GM19099 (cell line): ENCODE data around the gene JMJD4.

ENCODE experiments used
- POLR2A ChIP-seq: IDR thresholded peaks from 3 replicates; pipeline ENCODE4 v1.6.1; 2011; ENCODE audit warnings: low read depth; ENCODE audit not compliant: insufficient read length; ENCODE audit errors: extremely low read depth

JMJD4 gene

GRCh38 chr1:227734856-227735538 is at the start of gene JMJD4, which contains the start of gene SNAP47:
Gene JMJD4 (minus strand): TSS chr1:227735302. CDS start chr1:227735273, 29 bp downstream.
Gene SNAP47 (plus strand): TSS chr1:227735435. CDS start chr1:227747737, 12,302 bp downstream.
- peak; percentile 91 for TF ChIP-seq POLR2A

- TF ChIP-seq POLR2A, result no peak
Measured at GRCh38 chr1:227782226-227782625, 47.1 kb upstream of the JMJD4 start.

- TF ChIP-seq POLR2A, result no peak
Measured at GRCh38 chr1:227781314-227781930, 46.3 kb upstream of the JMJD4 start.

GRCh38 chr1:227780101-227781044 is 45.3 kb upstream of the JMJD4 start:
- no peak for TF ChIP-seq POLR2A

GRCh38 chr1:227779685-227780084 is 44.6 kb upstream of the JMJD4 start:
- TF ChIP-seq POLR2A, result no peak

GRCh38 chr1:227779021-227779441 is 43.9 kb upstream of the JMJD4 start:
- TF ChIP-seq POLR2A, result no peak

- TF ChIP-seq POLR2A, result no peak
Measured at GRCh38 chr1:227778401-227778947, 43.4 kb upstream of the JMJD4 start.

- no peak for TF ChIP-seq POLR2A
Measured at GRCh38 chr1:227777646-227778045, 42.5 kb upstream of the JMJD4 start.

- TF ChIP-seq POLR2A, result no peak
Measured at GRCh38 chr1:227777156-227777555, 42.1 kb upstream of the JMJD4 start.

GRCh38 chr1:227776331-227776771 is 41.2 kb upstream of the JMJD4 start:
- no peak for TF ChIP-seq POLR2A

- TF ChIP-seq POLR2A, result no peak
Measured at GRCh38 chr1:227775841-227776240, 40.7 kb upstream of the JMJD4 start.

GRCh38 chr1:227774821-227775661 is 39.9 kb upstream of the JMJD4 start:
- no peak for TF ChIP-seq POLR2A

GRCh38 chr1:227774051-227774731 is 39.1 kb upstream of the JMJD4 start:
- TF ChIP-seq POLR2A, result no peak
